GM18526 (cell line): ENCODE results near the gene HAS3.

Experiments
- POLR2A ChIP-seq: IDR thresholded peaks from 3 replicates; pipeline ENCODE4 v1.6.1; 2011; ENCODE audit not compliant: insufficient read length; ENCODE audit errors: extremely low read depth

HAS3 gene, protein sequence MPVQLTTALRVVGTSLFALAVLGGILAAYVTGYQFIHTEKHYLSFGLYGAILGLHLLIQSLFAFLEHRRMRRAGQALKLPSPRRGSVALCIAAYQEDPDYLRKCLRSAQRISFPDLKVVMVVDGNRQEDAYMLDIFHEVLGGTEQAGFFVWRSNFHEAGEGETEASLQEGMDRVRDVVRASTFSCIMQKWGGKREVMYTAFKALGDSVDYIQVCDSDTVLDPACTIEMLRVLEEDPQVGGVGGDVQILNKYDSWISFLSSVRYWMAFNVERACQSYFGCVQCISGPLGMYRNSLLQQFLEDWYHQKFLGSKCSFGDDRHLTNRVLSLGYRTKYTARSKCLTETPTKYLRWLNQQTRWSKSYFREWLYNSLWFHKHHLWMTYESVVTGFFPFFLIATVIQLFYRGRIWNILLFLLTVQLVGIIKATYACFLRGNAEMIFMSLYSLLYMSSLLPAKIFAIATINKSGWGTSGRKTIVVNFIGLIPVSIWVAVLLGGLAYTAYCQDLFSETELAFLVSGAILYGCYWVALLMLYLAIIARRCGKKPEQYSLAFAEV

DNA sequence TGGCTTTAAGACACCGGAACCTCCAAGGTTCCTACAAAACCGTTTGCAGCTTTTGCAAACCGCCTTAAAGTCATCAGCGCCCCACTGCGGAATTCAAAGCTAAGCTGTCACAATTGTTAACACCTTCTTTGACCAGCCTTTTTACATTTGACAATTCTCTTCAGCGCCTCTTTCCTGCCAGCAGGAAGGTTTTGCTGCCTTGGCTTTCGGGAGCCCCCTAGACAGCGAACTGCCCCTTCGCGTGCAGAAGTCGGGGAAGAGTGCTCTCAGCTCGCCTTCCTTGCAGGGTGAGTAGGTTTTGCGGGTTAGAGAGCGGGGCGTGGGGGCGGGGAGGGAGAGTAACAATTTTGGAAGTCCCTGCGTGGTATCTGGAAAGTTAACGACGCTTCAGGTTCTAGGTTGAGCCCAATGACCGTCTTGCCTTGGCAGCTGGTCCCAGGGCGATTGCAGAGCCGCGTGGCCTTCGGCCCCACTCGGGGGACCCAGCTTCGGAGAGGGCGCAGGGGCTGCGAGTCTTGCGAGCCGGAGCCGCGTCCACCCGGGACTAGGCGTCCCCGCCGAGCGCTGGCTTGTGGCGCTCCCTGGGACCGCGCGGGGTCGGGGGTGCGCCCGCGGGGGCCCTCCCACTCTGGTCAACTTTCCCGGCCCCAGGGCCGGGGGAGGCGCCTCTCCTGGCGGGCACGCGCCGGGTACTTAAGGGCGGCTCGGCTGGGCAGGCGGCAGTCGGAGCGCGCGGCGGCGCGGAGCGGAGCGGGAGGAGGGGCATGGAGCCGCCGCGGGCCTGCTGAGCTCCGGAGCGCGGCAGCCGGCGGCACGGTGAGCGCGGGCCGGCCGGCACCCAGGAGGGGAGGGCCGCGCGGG is at the start of gene HAS3:
HAS3 (plus strand) TSS at position 153 of the 861 bp plus-strand sequence. CDS start 3,743 bp downstream, outside the sequence.
- no peak for TF ChIP-seq POLR2A

DNA sequence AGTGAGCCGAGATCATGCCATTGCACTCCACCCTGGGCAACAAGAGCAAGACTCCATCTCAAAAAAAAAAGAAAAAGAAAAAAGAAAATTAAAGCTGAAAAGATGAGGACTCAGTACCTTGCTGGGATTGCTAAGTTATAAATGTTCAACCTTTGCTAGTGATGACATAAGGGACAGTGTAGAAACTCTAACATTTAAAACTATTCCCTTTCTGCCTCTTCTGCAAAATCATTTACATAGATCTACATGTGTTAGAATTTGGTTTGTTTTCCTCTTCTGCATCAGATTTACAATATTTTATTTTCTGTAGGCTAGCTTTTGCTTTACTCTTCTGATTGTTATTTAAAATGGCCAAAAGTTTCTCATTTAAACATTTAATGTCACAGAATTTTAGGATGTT is 49.5 kb upstream of the HAS3 start:
- TF ChIP-seq POLR2A, result no peak

DNA sequence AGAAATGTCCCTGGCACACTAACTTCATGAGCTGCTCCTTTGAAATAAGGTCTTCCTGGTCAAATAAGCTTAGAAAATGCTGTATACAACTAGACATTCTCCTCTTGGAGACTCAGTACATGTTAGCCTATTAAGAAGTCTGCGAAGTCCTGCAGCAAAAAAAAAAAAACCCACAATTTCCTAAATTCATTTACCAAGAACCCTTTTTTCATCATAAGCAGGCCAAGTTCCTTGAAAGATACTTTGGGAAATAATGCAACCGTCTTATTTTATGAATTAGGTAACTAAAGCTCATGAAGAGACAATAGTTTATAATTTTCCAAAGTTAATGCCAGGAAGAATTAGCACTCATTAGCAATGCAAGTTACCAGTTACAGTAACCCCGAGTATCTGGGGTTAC is 49.0 kb upstream of the HAS3 start:
- TF ChIP-seq POLR2A, result no peak

DNA sequence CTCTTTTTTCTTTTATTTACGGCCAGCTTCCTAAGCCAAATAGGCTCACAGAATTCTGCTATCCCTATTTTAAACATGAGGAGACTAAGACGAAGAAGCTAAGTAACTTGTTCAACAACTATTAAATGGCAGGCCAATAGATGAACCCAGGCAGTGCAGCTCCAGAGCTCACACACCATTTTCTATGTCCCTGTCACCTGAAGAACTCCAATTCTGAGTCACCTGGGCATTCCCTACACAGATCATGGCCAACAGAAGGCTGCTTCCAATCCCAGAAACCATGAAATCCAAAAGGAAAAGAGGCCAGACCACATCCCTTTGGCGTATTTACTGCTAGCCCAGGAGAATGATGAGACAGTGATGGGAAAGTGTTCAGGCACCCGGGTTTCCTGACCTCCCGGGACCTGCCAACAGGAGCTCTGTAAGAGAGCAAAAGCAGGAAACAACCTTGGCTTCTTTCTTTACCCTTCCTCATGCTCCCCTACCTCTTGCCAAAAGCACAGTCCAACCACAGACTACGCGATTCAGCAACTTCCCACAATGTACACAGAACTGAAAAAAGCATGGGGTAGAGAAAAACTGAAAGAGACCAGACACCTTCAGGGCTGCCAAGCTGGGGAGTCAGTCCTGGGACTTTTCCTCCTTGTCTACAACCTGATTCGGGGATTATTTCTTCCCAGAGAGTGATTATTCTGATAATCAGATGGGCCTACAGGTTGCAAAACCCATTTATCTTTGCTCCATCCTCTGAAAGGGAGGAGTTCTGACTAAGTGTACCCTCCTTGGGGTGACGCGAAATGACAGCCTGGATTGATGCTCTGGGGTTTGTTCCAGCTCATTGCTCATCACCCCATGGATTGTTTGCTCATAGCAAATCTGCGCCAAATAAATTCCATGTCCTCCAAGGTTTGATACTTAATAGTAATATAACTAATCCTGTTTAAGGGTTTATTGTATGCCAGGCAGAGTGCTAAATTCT is 47.8 kb upstream of the HAS3 start:
- no peak for TF ChIP-seq POLR2A

DNA sequence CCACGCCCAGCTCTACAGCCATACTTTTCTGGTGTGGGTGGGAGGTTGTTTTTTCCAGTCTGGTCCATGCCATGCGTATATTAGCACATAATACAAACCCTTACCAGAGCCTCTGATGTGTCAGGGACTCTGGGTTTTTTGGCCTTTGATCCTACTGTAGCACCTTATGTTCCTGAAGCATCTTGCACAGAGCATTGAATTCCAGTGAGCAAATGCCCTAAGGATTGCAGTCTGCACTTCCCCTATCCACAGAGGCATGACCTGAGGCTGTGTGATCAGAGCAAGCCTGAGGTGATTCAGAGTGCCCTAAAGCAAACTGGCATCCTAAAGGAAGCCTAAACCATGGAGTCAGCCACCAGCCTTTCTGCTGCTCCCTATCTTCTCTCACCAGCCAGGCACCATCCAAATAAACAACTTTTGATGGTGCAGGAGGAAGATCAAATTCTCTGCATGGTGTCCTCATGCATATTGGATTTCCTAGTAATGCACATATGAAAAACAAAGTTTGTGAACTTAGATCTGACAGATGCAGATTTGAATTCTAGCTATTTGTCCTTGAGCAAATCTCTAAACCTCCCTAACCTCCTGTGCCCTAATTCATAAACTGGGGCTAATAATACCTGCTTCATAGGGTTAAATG is 41.2 kb upstream of the HAS3 start:
- no peak for TF ChIP-seq POLR2A

DNA sequence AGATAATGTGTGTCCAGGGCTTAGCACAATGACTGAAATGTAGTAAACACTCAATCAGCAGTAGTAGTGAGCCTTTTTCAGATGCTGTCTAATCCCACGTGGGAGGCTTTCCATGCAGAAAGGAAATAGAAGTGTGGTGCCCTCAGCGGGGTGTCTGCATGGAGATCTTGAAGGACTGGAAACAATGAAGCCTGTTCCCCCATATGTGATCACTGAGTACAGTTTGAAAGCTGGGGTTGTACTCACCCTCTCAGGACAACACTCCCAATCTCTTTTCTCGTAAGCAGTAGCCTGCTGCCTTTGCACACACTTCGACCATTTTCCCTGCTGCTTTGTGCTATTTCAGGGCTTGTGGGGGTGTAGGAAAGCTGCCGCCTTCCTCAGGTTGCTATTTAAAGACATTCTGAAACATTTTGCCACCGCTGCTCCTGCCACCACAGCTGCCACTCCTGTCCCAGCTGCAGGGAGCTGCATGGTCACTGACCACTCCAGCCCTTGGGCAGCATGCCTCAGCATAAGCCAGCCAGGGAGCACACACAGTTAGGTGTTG is 40.6 kb upstream of the HAS3 start:
- no peak for TF ChIP-seq POLR2A

DNA sequence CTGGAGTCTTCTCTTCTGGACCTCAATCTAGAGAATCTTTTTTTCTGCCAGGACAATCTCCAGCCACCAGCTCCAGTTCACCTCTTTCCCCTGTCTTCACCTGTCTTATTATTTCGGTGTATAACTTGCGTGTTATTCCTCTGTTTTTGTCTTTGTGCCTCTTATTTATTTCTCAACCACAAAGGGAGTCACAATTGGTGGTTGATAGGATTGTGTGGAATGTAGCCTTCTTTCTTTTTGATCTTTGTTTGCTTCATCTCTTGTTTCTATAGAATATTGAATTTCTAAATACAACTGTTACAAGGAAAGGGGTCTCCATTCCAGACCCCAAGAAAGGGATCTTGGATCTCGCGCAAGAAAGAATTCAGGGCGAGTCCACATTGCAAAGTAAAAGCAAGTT is 35.9 kb upstream of the HAS3 start:
- no peak for TF ChIP-seq POLR2A

DNA sequence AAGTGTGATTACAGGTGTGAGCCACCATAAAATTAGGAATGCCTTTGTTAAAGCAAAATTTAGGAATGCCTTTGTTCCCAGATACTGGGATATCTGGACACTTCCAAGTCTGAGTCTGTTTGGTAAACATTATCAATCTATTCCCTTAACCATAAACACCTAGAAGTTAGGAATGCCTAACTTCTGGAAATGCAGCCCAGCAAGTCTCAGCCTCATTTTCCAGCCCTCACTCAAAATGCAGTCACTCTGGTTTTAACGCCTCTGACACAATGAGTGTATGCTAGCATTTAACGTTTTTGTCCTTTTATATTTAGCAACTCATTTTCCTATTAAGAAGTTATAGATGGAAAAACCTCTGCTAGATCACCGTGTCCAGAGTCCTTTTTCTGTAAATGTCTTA is 34.4 kb upstream of the HAS3 start:
- TF ChIP-seq POLR2A, result no peak

DNA sequence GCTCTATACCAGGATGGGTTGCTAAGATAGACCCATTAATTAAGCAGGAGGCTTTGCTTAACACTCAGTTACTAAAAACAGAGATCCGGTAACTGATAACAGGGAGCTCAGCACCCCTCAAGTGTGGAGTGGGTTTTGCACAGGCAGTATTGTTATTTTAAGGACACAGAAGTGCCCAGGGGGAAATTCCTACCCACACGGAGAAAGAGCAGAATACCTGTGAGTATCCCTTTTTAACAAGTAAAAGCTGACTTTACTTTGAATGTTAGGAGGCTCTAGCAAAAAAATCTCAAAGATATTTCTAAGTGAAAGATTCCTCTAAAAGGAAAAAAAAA is 32.8 kb upstream of the HAS3 start:
- no peak for TF ChIP-seq POLR2A

DNA sequence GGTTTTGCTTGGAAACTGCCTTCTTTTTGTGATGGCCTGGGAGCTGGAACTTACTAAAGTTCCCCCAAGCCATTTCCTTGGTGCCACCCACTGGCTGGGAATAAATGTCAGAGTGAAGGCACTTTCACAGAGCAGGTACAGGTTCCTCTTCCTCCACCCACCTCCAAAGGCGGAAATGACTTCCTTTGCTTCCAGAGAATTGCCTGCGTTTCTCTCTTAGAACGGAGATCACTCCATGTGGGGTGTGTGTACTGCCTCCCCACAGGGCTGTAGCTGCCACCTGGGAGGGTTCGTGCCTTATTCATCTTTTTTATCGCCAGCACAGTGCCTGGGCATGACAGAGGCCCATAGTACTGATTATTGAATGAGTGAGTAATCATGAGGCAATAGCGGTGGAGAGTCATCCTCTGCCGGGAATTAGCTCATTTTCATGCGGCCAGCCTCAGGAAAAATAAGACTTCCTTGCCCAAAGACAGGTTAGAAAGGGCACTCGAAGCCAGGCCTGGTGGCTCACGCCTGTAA is 32.2 kb upstream of the HAS3 start:
- TF ChIP-seq POLR2A, result no peak

DNA sequence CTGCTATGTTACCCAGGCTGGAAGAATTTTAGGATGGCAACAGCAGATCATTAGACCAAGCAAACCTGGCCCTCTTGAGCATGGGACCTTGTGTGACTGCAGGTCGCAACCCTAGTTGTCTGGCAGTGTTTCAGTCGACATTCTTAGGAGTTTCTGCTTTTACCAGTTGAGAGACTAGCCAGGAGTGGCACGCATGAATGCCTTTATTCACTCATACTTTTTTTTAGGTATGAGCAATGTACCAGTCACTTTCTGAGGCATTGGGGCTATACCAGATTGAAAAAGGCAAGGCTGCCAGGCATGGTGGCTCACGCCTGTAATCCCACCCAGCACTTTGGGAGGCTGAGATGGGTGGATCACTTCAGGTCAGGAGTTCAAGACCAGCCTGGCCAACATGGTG is 28.2 kb upstream of the HAS3 start:
- TF ChIP-seq POLR2A, result no peak

DNA sequence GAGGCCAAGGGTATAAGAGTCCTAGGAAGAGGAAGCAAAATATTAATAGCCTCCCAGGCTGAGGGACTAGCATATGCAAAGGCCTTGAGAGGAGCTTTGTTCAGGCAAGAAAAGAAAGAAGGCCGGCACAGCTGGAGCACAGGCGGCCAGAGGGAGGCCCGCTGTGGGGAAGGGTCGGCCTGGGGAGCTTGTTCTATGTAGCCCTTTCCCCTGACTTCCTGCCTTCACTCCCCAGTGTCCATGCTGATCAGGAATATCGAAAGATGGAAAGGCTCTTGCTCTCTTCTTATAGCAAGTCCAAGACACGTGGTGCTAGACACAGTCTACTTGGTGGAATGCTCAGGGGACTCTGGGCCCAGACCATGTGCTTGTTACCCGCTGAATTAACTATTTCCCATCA is 27.4 kb upstream of the HAS3 start:
- TF ChIP-seq POLR2A, result no peak

DNA sequence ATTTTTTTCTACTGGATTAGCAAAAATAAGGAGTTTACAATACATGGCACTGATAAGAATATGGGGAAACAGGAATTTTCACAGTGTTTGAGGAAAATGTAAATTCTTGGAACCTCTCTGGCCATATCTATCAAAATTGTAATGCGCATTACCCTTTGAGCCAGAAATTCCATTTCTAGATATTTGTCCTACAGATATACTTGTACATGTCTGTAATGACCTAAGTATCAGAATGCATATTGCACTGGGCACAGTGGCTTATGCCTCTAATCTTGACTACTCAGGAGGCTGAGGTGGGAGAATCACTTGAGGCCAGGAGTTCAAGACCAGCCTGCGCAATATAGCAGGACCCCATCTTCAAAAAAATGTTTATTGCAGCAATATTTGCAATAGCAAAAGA is 25.8 kb upstream of the HAS3 start:
- TF ChIP-seq POLR2A, result no peak
